Fibroblast of lung (primary cell): ENCODE data around the gene WIZ.

Experiments
- EZH2 ChIP-seq: IDR thresholded peaks from 2 replicates; pipeline ENCODE4 v1.5.1; 2012; ENCODE audit warnings: low read length, control low read depth, mild to moderate bottlenecking; ENCODE audit errors: missing control alignments
- TF ChIP-seq, protein P1 (sequence below), 2 donors: IDR thresholded peaks in 1 of 2; conservative IDR thresholded peaks in 1 of 2; 1 replicate in 1 of 2; 2 replicates in 1 of 2; pipeline ENCODE4 v1.5.1; 2011 to 2012; ENCODE audit warnings: low read length in 2 of 2, control low read depth in 1 of 2, inconsistent platforms in 1 of 2, low read depth in 1 of 2, mild to moderate bottlenecking in 1 of 2

- TF ChIP-seq EZH2 = no peak
- TF ChIP-seq, protein P1, sequence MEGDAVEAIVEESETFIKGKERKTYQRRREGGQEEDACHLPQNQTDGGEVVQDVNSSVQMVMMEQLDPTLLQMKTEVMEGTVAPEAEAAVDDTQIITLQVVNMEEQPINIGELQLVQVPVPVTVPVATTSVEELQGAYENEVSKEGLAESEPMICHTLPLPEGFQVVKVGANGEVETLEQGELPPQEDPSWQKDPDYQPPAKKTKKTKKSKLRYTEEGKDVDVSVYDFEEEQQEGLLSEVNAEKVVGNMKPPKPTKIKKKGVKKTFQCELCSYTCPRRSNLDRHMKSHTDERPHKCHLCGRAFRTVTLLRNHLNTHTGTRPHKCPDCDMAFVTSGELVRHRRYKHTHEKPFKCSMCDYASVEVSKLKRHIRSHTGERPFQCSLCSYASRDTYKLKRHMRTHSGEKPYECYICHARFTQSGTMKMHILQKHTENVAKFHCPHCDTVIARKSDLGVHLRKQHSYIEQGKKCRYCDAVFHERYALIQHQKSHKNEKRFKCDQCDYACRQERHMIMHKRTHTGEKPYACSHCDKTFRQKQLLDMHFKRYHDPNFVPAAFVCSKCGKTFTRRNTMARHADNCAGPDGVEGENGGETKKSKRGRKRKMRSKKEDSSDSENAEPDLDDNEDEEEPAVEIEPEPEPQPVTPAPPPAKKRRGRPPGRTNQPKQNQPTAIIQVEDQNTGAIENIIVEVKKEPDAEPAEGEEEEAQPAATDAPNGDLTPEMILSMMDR (conservative IDR thresholded peaks at IDR 0.05 in 1 of 2, IDR thresholded peaks at IDR 0.05 in 1 of 2; ENCODE audit: low read depth in 1 of 2, low read length in 2 of 2) = no peak
Observed at GRCh38 chr19:15427350-15427700, 22.4 kb downstream of the WIZ start.
